Activated CD4-positive, alpha-beta T cell treated with anti-CD3 and anti-CD28 coated beads for 4 hours (primary cell): ENCODE data around the gene IGF2BP1.
"Not testable (repeated sequence)": the region's sequence is repeated elsewhere in the genome, so short reads cannot be mapped to it uniquely, and the experiment has no call there.

Source experiments
- DNase-seq, 2 donors: peaks; one replicate each; pipeline ENCODE4 v3.0.0-alpha.2; 2020

The IGF2BP1 gene

GRCh38 chr17:49021095-49021767 lies 24.0 kb downstream of the IGF2BP1 start:
- DNase-seq, result no peak

- DNase-seq, result no peak
Measured at GRCh38 chr17:49021768-49022103, 24.6 kb downstream of the IGF2BP1 start.

- no peak for DNase-seq
Measured at GRCh38 chr17:49022391-49022941, 25.3 kb downstream of the IGF2BP1 start.

DNA sequence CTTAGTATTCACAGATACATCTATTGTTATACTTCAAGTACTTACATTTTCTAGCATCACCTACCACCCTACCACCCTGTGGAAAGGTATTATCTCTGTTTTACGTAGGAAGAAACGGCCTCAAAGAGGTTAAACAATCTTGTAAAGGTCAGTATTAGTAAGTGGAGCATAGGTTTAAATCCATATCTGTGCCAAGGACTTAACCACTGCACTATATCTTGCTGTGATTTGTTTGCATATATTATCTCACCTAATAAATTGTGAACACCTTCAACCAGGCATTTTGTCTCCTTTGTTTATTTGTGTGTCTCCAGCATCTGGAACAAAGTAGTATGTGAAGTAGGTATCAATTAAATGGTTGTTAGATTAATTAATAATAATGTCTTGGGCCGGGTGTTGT lies 27.3 kb downstream of the IGF2BP1 start:
- DNase-seq, result no peak

DNA sequence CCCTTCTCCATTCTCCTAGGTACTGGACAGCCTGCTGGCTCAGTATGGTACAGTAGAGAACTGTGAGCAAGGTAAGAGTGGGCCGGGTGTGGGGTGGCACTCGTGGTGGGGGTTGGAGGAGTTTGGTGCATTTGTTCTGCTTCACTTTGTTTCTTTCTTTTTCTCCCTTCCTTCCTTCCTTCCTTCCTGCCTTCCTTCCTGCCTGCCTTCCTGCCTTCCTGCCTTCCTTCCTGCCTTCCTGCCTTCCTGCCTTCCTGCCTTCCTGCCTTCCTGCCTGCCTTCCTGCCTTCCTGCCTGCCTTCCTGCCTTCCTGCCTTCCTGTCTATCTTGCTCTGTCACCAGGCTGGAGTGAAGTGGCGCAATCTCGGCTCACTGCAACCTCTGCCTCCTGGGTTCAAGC lies 29.3 kb downstream of the IGF2BP1 start:
- not testable (repeated sequence) for DNase-seq

DNA sequence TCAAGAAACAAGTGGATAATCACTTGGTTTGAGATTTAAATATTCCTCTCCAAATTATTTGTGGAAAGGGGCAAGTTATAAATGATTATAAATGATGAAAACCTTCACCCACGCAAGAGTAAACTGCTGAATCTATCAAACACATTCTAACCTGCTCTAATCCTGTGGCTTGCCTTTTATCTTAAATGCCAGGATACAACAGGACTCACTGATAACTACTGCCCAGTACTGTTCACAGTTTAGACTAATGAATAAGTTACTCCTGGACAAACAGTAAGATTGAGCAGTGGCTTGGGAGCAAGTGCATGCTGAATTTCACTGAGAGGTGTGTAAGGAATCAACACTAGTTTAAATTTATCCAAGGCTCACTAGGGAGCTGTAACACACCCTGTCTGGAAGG lies 31.1 kb downstream of the IGF2BP1 start:
- no peak for DNase-seq

GRCh38 chr17:49029801-49030200 lies 32.6 kb downstream of the IGF2BP1 start:
- no peak for DNase-seq

DNA sequence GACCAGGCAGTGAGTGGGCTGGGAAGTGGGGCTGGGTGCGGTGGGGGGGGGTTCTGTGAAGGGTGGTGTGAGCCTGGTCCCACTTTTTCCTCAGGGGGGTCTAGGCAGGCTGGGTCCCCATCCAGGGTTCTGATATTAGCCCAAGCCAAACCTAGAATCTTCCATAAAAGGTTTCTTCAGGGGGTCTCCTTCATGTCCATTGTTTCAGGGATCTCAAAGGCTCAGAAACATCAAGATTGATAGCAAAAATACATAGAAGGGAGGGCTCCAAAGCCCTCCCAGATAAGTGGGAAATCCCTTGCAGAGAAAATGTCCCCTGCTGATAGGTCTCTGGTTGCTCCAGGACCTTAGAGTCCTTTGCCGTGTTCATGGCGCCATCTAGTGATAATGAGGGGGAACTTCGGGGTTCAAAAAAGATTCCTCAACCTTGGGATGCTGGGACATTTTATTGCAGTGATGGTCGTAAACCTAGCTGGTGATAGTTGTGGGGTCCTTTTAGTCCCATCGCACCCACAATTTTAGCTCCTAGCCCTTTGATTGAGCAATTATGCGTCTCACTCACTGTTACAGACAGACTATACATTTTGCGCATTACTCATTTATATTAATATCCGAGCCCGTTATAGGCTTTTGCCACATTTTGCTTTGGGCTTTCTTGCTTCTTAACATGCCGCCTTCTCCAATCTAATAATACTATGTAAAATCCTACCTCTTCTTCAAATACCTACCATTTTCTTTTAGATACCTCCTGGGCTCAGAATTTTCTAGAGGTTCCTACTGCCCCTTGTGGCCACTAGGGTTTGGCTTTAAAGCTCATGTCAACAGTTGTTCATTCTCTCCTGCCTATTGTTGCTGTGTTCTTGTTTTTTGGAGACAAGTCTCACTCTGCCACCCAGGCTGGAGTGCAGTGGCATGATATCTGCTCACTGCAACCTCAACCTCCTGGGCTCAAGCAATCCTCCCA lies 35.1 kb downstream of the IGF2BP1 start:
- peak; percentile 20 to 28 for DNase-seq

DNA sequence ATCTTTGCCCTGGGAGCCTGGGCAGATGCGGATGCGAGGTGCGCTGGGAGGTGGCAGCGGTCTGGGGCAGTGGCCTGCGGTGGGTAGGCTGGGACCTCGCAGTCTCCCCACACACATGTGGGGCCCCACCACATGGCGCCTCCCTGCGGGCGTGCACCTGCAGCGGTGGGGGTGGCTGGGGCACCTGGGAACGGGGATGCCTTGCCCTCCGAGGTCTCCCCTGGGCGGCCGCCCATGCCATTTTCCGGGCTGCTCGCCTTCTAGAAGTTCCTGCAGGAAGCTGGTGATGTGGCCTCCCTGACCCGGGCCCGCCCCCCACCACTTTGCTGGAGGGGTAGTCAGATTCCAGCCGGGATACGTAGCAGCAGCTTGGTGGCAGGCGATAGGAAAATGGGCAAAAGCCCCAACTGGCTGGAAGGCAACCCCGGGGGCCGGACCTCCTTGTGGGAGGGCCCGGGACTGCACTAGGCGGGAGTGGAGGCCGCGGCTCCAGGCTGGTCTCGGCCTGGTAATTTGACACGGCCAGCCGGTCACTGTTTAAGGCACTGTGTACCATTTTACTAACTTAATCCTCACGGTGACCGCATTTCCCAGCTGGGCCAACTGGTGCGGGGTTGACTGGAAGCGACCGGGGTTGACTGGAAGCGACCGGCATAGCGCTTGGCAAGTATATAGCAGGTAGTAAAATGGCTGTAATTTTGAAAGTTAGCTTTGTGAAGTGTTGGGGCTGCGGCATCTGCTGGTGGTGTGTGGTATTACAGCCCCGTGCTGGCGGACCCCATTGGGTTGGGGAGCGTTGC lies 38.5 kb downstream of the IGF2BP1 start:
- peak in 1 of 2 donors; percentile 10 for DNase-seq

GRCh38 chr17:49036270-49036626 lies 39.1 kb downstream of the IGF2BP1 start:
- DNase-seq, result no peak

DNA sequence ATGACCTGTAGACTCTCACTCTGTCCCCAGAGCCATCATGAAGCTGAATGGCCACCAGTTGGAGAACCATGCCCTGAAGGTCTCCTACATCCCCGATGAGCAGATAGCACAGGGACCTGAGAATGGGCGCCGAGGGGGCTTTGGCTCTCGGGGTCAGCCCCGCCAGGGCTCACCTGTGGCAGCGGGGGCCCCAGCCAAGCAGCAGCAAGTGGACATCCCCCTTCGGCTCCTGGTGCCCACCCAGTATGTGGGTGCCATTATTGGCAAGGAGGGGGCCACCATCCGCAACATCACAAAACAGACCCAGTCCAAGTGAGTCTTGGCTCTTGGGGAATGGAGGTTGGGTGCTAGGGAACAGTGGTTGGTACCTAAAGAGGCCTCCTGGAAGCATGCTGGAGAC lies 41.0 kb downstream of the IGF2BP1 start:
- no peak for DNase-seq

DNA sequence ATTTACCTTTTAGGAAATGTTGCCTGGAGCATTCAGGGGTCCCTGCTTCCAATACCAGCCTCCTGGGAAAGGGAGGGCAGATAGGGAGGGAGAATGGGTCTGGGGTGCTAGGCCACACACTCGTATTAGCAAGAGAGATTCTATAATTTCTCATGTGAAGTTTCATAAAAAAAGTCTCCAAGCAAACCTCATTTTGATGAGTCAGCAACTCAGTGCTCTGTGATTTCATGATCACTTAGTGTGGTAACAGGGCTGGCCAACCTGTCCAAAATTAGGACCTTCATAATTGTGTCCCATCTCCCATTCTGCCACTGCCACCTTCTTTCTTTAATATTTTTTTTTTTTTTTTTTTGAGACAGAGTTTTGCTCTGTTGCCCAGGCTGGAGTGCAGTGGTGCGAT lies 41.4 kb downstream of the IGF2BP1 start:
- no peak for DNase-seq

DNA sequence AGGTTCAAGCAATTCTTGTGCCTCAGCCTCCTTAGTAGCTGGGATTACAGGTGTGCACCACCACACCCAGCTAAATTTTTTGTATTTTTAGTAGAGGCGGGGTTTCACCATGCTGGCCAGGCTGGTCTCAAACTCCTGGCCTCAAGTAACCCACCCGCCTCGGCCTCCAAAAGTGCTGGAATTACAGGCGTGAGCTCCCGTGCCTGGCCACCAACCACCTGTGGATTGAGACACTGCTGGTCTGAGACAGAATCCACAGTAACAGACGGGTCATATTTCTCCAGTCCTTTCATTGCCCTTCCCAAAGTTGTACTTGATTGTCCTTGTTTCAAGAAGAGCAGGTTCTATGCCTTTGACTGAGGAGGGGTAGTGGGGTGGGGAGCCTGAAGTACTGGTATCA lies 42.3 kb downstream of the IGF2BP1 start:
- DNase-seq, result not testable (repeated sequence)

DNA sequence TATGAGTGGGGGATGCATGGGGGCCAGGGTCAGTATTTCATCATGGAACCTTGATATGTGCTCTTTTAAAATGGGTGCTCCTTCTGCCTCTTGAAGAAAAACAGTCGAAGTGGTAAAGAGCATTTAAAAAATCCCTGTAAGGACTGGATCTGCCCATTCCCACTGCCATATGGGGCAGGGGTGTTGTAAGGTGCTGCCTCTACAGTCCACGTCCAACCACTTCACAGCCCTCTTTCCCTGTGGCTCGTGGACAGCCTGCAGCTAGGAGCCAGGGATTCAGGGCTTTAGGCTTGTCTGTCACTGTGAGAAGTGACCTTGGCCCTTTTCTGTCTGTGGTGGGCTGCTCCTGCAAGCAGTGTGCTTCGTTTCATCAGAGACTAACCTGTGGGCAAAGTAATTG lies 44.3 kb downstream of the IGF2BP1 start:
- no peak for DNase-seq

DNA sequence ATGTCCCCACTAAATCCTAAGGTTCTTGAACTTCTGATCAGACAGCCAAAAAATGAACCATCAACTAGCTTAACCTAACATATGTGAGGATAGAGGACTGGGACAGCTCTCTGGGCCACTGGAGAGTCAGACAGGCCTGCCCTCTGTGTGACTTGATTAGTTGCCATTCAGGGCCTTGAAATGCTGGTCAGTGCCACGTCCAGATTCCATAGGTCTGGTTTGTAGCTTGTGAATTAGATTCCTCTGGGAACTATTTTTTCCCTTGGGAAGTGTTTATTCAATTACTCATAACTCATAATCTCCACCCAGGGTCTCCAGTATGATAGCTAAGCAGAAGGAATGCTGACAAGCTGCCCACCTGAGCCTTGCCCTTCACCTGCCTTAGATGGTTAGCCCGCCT lies 48.2 kb downstream of the IGF2BP1 start:
- no peak for DNase-seq

GRCh38 chr17:49046912-49047311 lies 49.7 kb downstream of the IGF2BP1 start:
- DNase-seq, result no peak

DNA sequence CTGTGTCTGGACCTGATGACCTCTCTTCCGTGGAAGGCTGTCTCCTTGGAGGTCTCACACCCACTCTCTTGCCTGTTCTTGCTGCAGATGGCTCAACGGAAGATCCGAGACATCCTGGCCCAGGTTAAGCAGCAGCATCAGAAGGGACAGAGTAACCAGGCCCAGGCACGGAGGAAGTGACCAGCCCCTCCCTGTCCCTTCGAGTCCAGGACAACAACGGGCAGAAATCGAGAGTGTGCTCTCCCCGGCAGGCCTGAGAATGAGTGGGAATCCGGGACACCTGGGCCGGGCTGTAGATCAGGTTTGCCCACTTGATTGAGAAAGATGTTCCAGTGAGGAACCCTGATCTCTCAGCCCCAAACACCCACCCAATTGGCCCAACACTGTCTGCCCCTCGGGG lies 52.1 kb downstream of the IGF2BP1 start:
- DNase-seq, result no peak

- DNase-seq, result no peak
Measured at GRCh38 chr17:49050611-49051010, 53.4 kb downstream of the IGF2BP1 start.

- no peak for DNase-seq
Measured at GRCh38 chr17:49051269-49051668, 54.1 kb downstream of the IGF2BP1 start.

- DNase-seq, result no peak
Measured at GRCh38 chr17:49053171-49053829, 56.1 kb downstream of the IGF2BP1 start.

- DNase-seq, result no peak
Measured at GRCh38 chr17:49054342-49055092, 57.3 kb downstream of the IGF2BP1 start.
